NAMALWA (cell line): Measurements from ENCODE around the gene MED12.
"Not testable (repeated sequence)": the region's sequence is repeated elsewhere in the genome, so short reads cannot be mapped to it uniquely, and the experiment has no call there.

Experiments used
- DNase-seq: peaks from one replicate; pipeline ENCODE4 v3.0.0-alpha.2; 2015; ENCODE audit warnings: low spot score

Gene MED12

GRCh38 chrX:71162981-71163380 lies 44.6 kb downstream of the MED12 start:
- no peak for DNase-seq

- DNase-seq, result no peak
These were observed 45.7 kb downstream of the MED12 start for GRCh38 chrX:71164071-71164470.

GRCh38 chrX:71166461-71166860 lies 48.1 kb downstream of the MED12 start:
- no peak for DNase-seq

- no peak for DNase-seq
These were observed 48.8 kb downstream of the MED12 start for GRCh38 chrX:71167031-71167781.

- DNase-seq, result no peak
These were observed 49.7 kb downstream of the MED12 start for GRCh38 chrX:71168134-71168533.

- DNase-seq, result no peak
These were observed 51.2 kb downstream of the MED12 start for GRCh38 chrX:71169586-71169985.

GRCh38 chrX:71170660-71171059 lies 52.3 kb downstream of the MED12 start:
- DNase-seq, result no peak

GRCh38 chrX:71171110-71171801 lies 52.9 kb downstream of the MED12 start:
- DNase-seq, result no peak

- no peak for DNase-seq
These were observed 55.0 kb downstream of the MED12 start for GRCh38 chrX:71173440-71173839.

GRCh38 chrX:71174795-71175194 lies 56.4 kb downstream of the MED12 start:
- no peak for DNase-seq

- DNase-seq, result no peak
These were observed 57.1 kb downstream of the MED12 start for GRCh38 chrX:71175531-71175930.

- DNase-seq, result no peak
These were observed 58.9 kb downstream of the MED12 start for GRCh38 chrX:71177327-71177726.

GRCh38 chrX:71178908-71179307 lies 60.5 kb downstream of the MED12 start:
- DNase-seq, result peak; percentile 71

GRCh38 chrX:71180579-71181265 lies 62.3 kb downstream of the MED12 start:
- DNase-seq, result not testable (repeated sequence)

- DNase-seq, result no peak
These were observed 63.1 kb downstream of the MED12 start for GRCh38 chrX:71181558-71181909.

- DNase-seq, result peak; percentile 94
These were observed 63.8 kb downstream of the MED12 start for GRCh38 chrX:71181910-71182799.

- DNase-seq, result peak; percentile 30
These were observed 64.5 kb downstream of the MED12 start for GRCh38 chrX:71182871-71183270.

GRCh38 chrX:71183341-71183740 lies 64.9 kb downstream of the MED12 start:
- no peak for DNase-seq

GRCh38 chrX:71184092-71184491 lies 65.7 kb downstream of the MED12 start:
- no peak for DNase-seq

- no peak for DNase-seq
These were observed 66.6 kb downstream of the MED12 start for GRCh38 chrX:71184803-71185495.

GRCh38 chrX:71191248-71191647 lies 72.9 kb downstream of the MED12 start:
- DNase-seq, result no peak
